HG03469 (cell line): ENCODE data around the gene LGALS3.
A peak's percentile ranks its signal among the peaks of the same experiment; 100 is the strongest.
"Not testable (repeated sequence)": the region's sequence is repeated elsewhere in the genome, so short reads cannot be mapped to it uniquely, and the experiment has no call there.

Experiments used
- ATAC-seq: cut with Tn5 transposase; IDR thresholded peaks from one replicate; pipeline ENCODE4 v1.9.1; 2021; ENCODE audit warnings: mild to moderate bottlenecking, moderate library complexity, moderate number of reproducible peaks; ENCODE audit not compliant: unreplicated experiment

Gene LGALS3

DNA sequence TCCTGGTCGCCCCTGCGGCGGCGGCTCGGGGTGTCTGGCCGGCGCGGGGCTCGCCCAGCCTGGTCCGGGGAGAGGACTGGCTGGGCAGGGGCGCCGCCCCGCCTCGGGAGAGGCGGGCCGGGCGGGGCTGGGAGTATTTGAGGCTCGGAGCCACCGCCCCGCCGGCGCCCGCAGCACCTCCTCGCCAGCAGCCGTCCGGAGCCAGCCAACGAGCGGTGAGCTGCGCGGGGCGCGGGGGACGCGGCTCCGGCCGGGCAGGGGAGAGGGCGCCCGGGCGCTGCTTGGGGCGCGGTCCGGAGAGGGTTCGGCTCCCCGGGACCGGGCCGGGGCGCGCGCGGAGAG, at the start of gene LGALS3:
LGALS3 (plus strand) TSS at position 167 of the 342 bp plus-strand sequence. CDS start 8,122 bp downstream, outside the sequence.
- peak; percentile 41 for ATAC-seq

DNA sequence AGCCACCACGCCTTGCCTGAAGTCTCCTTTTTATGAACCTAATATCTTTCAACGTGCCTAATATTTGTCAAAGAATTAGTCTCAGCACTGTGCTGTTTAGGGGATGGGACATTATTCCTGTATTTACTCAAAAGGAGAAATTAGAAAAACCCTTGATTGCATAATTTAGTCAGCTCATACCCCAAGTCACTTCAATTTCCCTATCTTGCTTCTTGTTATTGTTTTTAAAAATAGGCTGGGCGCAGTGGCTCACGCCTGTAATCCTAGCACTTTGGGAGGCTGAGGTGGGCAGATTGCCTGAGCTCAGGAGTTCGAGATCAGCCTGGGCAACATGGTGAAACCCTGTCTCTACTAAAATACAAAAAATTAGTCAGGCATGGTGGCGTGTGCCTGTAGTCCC, 49.1 kb upstream of the LGALS3 start:
- ATAC-seq: not testable (repeated sequence)

DNA sequence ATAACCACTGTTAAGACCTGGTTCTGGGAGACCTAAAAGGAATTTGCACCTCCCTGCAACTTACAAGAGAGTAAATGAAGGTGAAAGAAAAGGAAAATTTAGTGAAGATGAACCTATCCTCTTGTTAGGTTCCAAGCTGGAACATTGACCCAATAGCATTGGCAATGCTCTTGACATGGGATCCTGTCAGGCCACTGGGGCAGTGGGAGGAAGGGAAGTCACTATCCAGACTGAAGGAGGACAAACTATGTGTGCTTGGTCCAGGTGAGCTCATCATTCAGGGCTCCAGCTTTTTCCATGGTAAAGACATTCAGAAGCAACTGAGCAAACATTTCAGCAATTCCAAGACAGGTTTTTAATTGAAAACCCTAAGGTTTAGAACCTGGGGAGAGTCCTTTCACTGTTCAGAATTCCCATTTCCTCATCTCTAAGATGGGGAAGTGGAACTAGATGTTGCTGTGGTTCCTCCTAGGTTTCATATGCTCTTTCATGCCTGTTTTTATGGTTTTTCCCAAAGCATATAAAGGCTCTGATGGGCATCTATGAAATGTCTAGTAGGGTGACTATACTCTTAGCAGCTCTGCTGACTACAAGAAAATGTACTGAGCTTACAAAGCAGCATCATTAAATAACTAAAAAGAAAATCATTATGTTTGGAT, 44.5 kb upstream of the LGALS3 start:
- no peak for ATAC-seq

DNA sequence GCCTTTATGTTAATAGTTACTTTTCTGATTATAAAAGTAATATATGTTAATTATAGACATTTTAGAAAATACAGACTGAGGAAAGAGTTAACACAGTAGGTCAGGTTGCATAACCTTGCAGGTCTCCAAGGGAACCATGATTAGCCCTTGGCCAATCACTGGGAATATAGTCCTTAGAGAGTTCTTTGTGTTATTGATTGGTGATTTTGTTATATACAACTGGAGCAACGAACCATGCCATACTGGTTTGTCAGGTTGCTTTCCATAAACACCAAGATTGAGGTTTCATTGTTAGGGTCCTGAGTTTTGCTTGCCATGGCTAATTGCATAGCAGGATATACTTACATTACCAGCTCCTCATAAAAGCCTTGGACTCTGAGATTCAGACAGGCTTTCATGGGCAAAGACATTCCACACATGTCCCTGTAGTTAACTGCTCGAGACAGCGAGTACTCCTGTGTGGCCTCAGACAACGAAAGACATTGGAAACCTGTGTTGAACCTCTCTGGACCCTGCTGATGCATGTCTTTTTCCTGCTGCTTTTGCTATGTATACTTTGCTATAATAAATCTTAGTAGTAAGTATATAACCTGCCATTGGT, 43.9 kb upstream of the LGALS3 start:
- ATAC-seq: no peak

DNA sequence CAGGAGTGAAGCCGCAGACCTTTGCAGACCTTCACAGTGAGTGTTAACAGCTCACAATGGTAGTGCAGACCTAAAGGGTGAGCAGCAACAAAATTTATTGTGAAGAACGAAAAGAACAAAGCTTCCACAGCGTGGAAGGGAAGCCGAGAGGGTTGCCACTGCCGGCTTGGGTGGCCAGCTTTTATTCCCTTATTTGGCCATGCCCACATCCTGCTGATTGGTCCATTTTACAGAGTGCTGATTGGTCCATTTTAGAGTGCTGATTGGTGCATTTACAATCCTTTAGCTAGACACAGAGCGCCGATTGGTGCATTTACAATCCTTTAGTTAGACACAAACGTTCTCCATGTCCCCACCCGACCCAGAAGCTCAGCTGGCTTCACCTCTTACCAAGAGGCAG, 42.1 kb upstream of the LGALS3 start:
- ATAC-seq: no peak

DNA sequence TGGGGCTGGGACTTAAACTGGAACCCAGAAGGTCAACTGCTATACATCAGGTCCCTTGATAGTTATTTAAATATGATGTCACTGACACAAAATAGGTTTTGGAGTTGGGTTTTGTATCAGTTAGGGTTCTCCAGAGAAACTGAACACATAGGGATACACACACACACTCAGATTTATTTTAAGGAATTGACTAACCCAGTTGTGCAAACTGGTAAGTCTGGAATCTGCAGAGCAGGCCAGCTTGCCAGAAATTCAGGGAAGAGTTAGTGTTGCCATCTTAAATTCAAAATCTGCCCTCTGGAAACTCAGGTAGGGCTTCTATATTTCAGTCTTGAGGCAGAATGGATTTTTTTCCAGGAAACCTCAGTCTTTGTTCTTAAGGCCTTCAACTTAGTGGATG, 40.7 kb upstream of the LGALS3 start:
- ATAC-seq: no peak

DNA sequence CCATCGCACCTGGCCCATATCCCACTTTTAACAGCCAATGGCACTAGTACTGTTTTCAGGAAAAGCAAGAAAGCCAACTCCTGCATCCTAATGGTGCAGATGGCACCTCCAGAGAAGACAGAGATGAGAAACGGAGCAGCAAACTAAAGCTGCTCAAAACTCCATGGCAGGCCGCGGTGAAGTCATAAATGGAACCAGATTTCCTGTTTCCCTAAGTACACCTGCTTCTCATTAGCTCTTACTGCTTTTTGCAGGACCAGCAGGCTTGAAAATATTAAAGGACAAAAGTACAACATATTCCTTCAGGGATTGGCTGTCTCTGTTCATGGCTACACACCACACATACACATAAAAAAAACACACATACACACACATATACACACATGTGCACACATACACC, 36.7 kb upstream of the LGALS3 start:
- ATAC-seq: no peak

DNA sequence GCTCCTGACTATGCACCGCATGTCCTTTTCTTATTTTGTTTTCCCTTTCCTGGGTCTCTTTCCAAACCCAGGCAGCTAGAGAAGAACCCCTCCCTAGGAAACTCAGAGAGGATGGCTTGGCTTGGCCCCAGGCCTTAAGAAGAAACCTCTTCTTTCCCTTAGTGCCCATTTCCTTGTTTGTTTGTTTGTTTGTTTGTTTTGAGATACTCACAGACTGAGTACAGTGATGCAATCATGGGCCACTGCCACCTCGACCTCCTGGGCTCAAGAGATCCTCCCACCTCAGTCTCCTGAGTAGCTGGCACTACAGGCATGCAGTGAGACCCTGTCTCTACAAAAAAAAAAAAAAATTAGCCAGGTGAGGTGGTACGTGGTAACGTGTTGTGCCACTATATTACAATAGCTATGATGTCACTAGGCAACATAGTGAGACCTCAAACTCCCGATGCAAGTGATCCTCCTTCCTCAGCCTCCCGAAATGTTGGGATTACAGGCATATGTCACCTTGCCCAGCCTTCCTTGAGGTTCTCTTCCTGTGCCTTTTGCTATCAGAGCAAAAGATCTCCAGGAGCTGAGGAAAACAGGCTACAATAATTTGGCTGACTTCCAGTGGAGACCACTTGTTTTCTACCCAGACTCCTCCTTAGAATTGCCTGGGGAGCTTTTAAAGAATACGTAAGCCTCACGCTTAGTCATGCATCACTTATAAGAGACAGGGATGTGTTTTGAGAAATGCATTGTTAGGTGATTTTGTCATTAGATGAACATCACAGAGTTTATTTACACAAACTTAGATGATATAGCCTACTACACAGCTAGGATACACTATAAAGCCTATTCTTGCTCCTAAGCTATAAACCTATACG, 34.5 kb upstream of the LGALS3 start:
- no peak for ATAC-seq

DNA sequence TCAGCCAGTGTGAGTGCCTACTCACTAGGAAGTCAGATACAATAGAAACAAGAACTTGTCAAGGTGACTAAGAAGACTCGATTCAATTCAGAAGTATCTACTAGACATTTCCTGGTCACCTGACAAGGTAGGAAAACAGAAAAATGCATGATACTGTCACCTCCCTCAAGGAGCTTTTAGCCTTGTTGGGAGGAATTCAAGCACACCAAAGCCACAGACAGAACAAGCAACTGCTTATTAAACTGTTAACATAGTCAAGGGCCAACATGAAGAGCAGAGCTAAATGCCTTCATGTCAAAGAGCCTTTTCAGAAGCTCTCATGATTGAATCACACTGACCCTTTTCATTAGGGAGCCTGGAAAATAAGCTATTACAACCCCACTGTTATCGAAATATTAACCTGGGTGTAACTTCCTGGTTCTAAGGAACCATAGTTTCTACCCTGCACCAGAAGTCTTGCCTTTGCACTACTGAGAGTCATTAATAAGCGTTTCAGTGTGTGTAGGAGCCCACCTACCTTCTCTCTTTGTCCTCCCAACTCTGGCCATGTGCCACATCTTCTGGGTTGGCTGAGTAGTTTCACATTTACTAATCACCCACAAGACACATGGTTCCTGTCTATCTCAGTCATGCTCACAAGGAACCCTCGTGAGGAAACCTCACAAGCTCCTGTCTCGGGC, 31.0 kb upstream of the LGALS3 start:
- peak; percentile 57 for ATAC-seq

DNA sequence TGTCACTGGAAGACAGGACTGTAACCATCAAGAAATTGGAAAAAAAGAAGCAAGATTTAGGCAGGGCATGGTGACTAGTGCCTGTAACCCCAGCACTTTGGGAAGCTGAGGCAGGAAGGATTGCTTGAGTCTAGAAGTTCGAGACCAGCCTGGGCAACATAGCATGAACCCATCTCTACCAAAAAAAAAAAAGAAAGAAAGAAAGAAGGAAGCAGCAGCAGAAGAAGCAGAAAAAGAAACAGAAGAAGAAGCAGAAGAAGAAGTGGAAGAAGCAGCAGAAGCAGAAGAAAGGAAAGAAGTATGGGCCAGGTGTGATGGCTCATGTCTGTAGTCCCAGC, 30.5 kb upstream of the LGALS3 start:
- no peak for ATAC-seq

DNA sequence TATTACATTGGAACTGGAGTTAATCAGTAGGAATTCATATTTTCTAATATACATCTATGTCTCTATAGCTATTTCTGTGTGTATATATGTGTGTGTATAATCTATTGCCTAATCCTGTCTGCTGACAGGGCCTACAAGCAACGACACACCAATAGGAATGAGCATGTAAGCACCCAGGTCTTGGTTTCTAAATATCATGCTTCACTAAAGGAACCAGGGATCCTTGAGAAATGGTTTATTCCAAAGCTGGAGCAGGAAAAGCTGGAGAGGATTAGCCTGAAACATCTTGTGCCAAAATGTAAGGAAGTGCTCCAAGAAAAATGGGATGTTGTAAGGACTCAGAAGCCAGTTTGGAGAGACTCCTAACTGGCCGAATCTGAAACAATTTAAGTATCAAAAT, 29.3 kb upstream of the LGALS3 start:
- no peak for ATAC-seq

DNA sequence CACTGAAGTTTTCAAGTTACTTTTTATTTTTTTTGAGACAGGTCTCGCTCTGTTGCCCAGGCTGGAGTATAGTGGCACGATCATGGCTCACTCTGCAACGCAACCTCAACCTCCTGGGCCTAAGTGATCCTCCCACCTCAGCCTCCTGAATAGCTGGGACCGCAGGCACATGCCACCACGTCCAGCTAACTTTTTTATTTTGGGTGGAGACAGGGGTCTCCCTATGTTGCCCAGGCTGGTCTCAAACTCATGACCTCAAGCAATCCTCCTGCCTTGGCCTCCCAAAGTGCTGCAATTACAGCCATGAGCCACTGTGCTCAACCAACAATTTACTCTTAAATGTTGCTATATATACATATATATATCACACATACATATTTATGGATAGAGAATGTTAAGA, 27.4 kb upstream of the LGALS3 start:
- no peak for ATAC-seq

DNA sequence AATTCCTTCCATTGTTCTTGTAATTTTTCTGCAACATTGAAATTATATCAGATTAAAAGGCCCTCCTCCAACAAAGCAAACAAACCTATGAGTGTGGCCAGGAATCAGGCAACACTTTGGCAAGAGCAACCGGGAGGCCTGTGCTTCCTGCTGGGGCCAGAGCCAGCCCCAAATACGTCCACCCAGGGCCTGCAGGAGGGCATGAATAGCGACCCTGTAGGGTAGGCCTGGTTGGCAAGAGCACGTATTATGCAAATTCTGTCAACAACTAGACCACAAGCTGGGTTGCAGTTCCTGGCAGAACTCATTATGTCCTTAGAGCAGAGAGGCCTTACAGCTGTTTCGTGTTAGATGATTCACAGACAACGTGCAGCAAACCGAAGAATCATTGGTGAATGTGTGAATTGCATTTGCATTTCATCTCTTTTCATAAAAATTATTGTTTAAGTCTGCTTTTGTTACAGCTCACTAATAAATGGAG, 26.9 kb upstream of the LGALS3 start:
- ATAC-seq: peak; percentile 58

DNA sequence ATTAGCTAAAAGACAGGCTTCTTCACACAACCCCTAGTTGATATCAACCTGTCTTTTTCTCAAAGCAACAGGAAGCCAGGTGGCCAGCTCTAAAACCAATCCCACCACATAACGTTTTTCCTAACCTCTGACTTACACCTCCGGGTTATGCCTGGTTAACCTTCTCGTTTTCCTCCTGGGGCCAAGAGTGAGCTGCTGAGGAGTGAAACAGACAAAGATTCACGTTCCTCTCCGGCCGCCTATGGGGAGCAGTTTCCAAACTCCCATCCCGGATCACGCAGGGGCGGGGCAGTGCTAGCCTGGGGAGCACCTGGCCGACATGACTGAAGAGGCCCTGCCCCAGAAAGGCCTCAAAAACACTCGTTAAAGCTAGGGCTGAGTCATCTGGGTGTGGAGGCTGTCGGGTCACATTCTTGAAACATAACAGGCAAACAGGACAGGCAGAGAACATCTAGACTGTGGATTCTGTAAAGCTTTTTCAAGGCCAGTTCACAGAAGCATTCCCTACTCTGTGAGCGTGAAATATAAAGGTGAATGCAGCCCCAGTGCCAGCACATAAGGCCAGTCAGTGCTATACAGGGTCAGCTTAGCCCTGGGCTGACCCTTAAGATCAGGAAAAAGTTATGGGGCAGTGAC, 25.9 kb upstream of the LGALS3 start:
- ATAC-seq: no peak

DNA sequence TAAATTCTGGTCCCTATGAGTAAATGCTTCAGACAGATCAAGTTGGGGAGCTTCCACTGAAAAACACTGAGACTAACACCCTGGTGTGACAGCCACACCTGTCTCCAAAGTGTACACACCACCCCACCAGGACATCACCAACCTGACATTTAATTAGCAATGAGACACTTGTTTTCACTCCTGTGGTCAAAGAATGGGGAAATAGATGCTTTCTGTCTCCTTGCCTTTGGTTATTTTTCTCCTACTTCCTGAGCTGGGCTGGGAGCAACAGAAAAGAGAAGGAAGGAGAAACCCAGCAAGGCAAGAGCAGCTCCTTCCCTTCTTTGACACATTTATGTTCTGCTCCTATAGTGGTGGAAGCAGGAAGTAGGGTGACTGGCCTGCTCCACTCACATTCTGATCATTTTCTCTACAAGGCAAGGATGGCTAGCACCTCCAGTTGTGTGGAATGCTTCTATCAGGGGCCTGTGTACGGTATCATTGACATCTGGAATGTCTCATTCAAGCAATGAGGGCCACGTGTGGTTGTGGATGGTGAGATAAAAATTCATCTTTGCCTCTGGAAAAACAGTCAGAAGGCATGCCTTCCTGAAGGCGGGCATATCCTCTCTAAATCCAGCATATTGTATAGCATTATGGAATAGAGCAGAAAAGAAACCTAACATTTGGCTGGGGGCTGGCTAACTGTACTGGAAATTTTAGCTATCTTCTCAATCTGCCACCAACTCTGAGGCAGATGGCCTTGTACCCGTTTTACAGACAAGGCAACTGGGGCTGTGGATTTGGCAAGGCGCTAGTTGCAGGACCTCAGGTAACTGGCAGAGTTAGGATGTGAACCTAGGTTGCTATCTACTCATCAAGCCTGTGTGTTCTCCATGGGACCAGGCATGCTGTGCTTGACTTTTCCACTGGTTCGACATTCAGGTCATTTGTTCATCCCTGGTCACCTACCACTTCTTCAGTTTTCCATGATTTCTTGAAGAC, 24.8 kb upstream of the LGALS3 start:
- ATAC-seq: no peak

DNA sequence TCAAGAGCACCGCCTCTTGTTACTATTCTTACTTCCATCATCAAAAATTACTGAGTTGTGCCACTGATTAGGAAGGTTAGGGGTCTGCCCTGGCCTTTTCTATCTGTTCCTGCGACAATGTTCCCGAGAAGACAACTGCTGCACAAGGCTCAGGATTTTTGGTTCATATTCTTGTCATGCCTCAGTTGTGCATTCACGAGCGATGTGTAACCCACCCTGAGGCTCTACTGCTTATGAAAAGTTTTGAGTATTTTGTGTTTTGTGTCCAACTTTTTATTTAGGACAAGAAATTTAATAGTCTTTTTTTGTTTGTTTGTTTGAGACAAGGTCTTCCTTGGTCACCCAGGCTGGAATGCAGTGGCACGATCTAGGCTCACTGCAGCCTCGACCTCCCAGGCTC, 23.1 kb upstream of the LGALS3 start:
- ATAC-seq: no peak

DNA sequence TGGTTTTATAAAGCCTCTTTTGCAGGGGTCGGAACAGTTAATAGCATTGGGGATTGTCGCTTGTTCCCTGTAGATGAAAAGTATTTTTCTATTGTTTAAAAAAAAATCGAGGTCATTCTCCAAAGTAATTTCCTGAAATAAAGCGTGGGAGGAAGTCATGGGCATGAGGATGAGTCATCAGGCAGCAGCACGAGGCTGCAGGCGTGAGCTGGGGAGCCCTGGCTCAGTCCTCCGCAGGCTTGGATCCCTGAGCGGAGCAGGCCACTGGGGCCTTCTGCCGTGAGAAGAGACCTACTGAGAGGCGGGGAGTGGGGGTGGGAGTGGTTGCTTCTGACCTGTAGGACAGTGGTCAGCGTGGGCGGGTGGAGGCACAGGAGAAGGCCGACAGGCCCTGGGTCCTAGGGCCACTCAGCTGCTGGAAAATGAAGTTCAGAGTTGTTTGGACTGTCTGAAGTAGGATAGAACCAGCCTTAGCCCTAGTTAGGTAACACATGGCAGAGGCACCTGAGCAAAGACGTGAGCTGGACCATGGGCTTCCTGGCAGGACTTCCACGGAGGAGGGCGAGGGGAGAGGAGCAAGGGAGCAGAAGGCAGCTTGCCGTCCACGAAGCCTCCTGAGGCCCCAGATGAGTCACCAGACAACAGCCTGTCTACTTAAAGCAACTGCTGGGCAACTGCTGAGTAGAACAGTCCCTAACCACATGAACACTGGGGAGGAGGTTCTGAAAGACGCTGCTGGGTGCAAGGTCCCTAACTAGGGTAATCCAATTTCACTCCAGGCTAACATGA, 21.1 kb upstream of the LGALS3 start:
- no peak for ATAC-seq

DNA sequence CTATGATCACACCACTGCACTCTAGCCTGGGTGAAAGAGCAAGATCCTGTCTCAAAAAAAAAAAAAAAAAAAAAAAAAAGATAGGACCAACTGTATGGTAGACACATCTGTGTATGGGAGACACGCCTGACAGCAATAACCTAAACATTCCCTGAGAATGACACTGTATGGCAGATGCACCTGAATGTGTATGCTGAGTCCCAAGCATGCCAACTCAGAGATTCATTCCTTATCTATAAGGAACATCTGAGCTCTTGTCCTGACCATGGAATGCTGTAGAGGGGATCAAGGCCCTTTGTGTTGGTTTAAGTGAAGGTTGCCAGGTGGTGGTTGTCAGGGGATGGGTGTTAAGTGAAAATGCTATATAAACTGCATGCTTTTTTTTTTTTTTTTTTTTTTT, 19.2 kb upstream of the LGALS3 start:
- ATAC-seq: no peak

DNA sequence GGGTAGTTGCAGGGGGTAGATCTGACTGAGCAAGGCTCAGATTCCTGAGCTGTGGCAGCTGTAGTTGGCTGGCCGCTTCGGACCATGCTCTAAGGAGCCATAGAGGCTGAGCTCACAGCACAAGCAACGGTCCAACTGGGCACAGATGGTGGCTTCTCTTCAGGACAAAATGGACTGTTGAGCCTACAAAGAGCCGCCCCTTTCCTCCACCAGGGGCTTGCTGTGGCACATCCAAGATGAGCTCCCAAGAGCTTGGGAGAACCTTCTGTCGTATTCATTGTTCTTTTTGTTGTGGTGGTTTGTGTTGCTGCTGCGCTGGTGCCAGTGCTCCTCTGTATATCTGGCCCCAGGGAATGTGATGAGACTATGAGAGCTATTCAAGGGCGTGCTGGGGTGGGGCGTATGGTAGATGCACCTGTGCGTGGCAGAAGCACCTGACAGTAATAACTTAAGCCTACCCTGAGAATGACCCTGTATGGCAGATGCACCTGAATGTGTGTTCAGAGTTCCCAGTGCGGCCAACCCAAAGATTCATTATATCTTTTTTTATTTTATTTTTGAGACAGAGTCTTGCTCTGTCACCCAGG, 17.8 kb upstream of the LGALS3 start:
- no peak for ATAC-seq
